Hematopoietic multipotent progenitor cell treated with erythropoietin and hydrocortisone succinate and interleukin-3 and kit ligand, for 17 days (in vitro differentiated cells): ENCODE results near the gene SUFU.

Source experiments
- DNase-seq: peaks from one replicate; pipeline ENCODE4 v3.0.0-alpha.2; 2015; ENCODE audit warnings: low spot score

The SUFU gene

DNA sequence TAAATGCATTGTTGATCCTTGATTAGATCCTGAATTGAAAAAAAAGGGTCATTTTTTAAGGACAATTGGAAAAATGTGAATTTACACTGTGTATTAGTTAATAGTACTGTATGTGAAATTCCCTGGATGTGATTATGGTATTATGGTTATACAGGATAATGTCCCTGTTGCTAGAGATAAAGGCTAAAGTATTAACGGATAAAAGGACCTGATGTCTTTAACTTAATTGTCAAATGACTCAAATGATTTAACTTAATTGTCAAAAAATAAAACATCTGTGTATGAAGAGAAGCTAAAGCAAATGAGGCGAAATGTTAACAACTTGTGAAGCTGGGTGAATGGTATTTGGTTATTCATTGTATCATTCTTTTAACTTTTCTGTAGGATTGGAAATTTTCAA, 48.8 kb downstream of the SUFU start:
- no peak for DNase-seq

DNA sequence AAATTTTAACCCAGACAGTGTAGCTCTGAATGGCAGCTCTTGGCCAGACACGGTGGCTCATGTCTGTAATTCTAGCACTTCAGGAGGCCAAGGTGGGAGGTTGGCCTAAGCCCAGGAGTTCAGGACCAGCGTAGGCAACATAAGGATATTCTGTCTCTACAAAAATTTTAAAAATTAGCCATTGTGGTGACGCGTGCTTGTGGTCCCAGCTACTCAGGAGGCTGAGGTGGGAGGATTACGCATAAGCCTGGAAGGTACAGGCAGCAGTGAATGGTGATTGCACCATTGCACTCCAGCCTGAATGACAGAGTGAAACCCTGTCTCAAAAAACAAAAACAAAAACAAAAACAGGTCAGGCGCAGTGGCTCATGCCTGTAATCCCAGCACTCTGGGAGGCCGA, 50.0 kb downstream of the SUFU start:
- DNase-seq, result no peak

DNA sequence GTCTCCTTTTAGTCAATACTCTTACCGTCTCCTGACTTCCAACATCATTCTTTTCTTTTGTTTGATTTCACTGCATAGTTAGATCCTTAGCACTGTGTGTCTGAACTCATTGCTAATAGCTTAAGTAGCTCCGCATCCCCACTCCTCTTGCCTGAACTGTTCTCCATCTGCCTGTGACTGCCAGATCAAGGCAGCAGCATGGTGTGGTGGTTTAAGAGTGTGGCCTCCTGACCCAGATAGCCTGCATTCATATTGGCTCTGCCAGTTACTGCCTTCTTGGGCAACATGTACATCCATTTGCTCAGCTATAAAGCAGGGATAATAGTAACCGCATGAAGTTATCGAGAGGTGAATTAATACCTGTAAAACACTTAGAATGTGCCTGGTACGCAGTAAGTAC, 50.8 kb downstream of the SUFU start:
- DNase-seq, result no peak

DNA sequence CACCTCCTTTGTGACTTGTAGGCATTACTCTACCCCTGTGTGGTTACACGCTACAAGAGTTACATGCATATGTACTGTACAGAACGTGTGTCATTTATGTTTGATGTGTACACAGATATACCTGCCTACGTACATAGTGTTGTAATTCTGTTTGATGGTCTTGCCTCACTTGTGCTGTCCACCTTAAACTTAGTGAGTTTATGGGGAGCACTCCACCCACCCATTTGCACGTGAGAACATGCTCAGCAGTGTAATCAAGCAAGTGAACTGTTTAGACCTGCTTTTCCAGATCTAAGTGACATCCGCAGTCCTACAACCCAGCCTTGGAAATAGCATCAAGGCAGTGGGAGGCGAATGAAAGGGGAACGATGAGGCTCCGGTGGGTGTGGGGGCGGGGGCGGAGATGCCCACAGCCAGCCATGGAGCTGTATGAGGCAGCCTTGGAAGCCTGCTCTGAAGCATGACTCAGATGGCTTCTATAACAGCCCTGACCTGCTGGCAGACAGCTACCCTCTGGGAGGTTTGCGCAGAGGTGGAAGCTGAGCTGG, 52.1 kb downstream of the SUFU start:
- DNase-seq, result no peak

DNA sequence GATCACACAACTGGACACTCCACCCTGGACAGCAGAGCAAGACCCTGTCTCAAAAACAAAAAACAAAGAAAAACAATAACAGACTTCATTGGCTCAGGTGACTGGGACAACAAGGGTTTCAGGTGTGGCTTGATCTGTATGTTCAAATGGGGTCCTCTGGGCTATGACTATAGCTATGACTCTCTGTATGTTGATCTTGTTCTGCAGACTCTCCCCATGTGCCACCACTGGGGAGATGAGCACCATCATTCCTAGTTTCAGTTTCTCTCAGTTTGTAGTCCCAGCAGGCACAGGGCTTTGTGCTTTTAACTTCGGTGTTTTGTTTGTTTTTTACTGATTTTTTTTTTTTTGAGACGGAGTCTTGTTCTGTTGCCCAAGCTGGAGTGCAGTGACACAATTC, 53.8 kb downstream of the SUFU start:
- no peak for DNase-seq

DNA sequence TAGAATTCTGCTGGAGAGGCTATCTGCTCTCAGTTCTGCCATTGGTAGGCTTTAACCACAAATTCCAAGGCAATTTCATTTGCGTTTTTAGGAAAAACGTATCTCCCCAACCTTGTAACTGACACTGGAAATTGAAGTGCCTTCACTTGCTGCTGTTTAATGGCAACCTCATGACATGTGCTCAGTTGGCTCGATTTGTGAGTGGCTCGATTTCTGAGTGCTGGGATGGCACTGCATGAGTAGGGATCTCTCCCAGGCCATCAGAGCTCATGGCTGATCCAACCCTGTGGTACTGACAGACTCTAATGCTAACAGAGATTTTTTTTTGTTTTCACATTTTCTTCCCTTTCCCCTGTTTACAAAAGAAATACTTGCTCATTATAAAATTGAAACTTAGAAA, 56.0 kb downstream of the SUFU start:
- DNase-seq, result no peak

DNA sequence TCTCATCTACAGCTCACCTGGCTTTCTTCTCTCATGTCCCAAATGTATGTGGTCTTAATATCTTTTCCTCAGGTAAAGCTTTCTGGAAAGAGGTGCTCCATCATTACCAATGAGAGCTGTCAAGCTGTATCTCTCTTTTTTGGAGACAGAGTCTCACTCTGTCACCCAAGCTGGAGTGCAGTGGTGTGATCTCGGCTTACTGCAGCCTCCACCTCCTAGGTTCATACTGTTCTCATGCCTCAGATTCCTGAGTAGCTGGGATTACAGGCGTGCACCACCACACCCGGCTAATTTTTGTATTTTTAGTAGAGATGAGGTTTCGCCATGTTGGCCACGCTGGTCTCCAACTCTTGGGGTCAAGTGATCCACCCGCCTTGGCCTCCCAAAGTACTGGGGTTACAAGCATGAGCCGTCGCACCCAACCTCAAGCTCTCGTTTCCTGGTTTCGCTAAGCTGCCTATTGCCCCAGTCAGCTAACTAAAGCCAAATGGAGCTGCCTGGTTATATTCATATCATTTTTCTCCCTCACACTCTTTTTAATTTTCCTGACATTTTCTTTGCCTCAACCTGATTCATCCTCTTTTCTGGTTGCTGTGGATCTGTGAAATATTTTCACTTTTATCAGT, 60.5 kb downstream of the SUFU start:
- no peak for DNase-seq

DNA sequence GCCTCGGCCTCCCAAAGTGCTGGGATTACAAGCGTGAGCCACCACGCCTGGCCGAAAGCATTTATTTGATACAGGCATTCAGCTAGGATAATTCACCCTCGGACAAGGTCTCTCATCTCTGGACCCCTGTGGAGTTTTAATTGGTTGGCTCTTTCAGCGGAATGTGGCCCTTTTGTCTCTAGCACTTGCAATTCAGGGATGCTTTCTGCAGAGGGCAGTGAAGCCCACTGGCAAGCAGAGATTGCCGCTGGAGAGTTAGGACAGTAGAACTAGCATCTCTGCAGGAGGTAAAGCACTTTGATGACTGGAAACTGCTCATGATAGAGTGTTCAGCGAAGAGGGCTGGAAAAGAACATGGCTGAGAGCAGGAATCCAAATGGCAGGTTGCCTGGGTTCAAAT, 62.0 kb downstream of the SUFU start:
- no peak for DNase-seq

DNA sequence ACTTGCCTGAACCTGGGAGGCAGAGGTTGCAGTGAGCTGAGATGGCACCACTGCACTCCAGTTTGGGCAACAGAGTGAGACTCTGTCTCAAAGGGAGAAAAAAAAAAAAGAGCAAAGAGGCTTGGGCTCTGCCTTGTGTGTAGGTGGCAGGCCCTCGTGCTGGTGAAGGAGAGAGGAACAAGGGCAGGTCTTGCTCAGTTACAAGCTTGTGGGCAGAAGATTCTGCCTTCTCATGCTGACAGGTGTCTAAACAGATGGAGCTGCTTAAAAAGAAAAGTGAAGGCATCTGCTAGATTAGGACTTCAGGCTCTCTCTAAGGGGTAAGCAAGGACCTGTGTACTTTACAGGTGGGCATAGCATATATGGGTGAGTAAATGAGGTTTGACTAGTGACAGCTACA, 75.0 kb downstream of the SUFU start:
- no peak for DNase-seq

DNA sequence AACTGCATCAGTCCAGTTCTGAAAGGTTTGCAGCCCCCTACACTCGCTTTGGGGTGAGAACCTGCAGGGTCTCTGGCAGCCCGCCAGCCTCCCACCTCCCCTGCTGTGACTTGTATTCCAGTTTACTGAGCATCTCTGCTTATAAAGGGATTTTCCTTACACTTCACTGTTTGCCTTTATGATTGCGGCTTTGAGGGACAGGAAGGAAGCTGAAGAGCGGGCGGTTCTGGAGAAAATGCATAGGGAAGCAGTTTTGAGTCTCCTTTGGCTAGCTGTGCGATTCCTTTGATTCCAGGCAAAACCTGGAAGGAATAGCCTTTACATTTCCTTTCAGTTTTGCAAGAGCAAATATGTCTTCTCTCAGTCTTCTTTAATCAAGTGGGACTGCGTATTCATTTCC, 75.6 kb downstream of the SUFU start:
- DNase-seq, result no peak

DNA sequence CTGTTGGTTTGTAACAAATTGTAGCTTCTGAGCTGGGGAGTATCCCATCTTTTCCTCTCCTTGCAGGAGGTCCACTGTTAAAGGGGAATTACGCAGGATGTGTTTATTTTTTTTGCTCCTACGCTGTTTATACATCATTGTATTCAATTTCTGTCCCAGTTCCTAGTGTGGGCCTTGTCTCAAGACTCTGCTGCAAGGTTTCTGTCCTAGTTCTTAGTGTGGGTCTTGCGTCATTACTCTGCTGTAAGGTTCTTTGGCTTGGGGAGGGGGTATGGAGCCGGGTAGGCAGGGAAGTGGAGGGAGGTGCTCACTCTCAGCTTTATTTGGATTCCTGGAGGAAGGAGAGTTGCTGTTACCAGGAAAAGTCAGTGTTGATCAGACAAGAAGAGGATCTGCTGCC, 76.5 kb downstream of the SUFU start:
- no peak for DNase-seq

DNA sequence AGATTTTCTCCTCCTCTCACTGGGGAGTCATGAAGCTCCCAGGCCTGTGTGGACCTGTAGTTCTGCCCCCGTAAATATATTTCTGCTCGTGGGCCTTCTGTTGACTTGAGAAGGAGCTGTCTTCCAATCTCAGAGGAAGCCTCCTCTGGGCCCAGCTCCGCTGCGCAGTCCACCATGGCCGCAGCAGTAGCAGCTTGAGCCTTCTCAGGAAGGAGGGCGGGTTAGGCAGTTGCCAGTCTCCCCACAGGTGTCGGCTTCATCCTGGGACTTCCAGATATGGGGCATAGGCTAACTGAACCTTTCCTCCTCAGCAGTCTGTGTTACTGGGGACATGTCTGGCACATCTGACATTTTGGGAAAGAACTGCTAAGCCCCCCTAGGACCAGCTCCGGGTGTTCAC, 77.6 kb downstream of the SUFU start:
- DNase-seq, result no peak

DNA sequence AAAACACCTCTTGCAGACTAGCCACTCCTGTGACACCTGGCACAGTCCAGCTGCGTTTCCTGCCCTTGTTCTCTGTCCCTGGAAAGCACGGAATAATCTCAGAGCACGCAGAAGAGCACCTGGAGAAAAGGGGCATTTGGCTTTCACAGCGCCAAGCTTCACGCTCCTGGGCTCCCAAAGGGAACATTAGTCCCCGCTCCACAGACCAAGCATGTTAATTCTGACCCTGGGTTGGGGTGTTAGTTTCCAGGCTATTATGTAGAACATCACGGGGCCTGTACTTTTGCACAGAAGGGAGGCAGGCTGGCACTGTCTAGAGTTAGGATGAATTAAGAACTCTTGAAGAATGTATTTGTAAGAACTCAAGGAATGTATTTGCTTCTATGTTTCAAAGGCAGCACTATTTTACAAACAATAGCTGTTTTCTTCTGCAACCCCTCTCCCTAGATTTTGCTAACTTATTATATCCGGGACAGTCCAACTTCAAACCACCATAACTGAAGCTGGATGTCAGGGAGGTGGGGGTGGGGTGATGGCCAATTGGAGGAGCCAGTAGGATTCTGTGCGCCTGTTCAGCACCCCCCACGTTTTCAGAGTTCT, 78.3 kb downstream of the SUFU start:
- no peak for DNase-seq

DNA sequence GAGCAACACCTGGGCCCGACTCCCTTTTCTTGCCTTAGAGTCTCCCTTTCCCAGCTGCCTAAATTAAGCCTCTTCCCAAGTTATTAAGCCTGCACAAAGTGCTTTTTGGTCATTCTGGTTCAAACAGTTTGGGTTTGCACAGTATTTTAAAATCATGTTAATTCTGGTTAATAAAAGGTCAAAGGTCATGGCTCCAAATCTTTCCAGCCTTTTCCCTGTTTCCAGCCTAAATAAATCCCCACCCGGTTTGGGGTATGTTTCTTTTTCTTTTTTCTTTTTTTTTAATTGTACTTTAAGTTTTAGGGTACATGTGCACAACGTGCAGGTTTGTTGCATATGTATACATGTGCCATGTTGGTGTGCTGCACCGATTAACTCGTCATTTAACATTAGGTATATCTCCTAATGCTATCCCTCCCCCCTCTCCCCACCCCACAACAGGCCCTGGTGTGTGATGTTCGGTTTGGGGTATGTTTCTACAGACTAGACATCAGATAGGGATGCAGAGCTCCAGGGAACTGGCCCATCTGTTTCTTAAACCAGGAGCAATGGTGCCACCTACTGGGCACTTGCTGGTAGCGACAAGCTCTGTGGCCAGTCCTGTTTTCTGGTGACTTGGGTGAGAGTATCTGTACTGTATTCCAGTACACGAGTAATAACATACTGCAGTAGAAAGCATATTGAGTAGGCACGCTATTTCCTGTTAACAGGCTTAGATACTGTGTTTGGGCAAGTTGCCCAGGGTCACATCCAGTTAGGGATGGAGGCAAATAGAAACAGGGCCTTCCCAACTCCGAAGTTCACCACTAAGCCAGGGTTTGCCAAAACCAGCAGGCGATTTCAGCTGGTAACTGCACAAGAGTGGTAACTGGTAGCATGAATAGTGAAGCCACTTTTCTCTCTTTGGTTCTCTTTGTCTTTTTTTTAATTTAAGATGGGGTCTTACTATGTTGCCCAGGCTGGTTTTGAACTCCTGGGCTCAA, 80.0 kb downstream of the SUFU start:
- DNase-seq, result peak; percentile 89

DNA sequence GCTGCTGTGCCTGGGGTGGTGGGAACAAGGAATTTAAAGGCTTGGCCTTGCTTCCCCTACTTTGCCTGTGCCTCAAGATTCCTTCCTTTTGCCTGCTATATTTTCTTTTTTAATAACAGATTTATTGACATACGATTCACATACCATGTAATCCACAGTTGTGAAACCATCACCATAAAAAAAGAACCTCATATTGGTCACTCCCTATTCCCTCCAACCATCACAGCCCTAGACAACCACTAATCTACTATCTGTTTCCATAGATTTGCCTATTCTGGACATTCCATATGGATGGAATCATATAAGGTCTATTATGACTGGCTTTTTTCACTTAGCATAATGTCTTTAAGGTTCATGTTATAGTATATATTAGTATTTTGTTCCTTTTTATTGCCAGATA, 81.3 kb downstream of the SUFU start:
- no peak for DNase-seq

DNA sequence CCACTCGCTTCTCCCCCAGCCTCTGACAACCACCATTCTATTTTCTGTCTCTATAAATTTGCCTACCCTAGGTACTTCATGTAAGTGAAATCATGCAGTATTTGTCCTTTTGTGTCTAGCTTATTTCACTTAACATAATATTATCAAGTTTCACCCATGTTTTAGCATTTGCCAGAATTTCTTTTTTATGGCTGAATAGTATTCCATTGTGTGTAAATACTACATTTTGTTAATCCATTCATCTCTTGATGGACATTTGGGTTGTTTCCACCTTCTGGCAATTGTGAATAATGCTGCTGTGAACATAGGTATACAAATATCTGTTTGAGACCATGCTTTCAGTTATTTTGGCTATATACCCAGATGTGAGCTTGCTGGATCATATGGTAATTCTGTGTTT, 83.1 kb downstream of the SUFU start:
- DNase-seq, result no peak

DNA sequence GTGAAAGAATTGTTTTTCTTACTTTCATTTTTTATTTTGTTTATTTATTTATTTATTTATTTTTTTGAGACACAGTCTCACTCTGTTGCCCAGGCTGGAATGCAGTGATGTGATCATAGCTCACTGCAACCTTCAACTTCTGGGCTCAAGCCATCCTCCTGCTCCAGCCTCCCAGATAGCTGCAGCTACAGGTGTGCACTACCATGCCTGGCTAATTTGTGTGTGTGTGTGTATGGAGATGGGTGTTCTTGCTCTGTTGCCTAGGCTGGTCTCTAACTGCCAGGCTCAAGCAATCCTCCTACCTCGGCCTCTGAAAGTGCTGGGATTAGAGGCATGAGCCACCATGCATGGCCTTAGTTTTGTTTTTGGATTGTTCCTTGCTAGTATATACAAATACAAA, 85.1 kb downstream of the SUFU start:
- DNase-seq, result no peak

DNA sequence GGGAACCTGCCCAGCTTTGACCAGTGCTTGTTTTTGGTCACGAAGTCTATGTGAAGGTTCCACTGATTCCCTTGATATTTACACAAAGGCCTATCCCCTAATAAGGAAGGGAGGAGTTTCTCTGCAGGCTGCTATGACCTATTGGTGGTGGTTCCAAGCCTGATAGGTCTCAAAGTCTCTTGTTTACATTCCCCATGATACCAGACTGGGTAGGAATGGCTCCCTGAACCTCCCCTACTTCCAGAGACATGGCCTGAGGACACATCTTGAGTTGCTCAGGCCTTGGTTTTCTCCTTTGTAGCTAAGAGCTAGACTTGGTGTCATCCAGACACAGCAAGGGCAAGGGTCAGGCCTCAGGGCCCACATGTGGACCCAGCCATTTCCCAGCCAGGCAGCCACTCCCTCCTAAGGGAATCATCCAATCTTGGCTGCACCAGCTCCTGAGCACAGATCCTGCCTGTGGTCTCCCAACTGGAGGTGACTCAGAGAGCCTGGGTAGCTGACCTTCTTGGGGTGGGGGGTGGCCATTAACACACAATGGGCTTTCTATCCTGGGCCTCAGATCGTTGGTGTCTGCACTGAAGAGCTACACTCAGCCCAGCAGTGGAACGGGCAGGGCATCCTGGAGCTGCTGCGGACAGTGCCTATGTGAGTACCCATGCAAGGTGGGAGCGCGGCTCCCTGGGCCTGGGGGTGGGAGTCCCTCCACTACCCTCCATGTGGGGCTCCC, 89.5 kb downstream of the SUFU start:
- DNase-seq, result no peak

DNA sequence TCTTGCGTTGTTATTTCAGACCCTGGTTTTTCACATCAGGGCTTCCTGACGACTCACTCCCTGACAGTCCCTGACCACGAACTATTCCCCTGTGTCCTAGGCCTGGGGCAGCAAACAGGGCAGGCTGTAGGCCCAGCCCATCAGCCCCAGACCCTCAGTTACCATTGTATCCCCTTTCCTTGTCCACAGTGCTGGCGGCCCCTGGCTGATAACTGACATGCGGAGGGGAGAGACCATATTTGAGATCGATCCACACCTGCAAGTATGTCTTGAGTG, 90.0 kb downstream of the SUFU start:
- no peak for DNase-seq

DNA sequence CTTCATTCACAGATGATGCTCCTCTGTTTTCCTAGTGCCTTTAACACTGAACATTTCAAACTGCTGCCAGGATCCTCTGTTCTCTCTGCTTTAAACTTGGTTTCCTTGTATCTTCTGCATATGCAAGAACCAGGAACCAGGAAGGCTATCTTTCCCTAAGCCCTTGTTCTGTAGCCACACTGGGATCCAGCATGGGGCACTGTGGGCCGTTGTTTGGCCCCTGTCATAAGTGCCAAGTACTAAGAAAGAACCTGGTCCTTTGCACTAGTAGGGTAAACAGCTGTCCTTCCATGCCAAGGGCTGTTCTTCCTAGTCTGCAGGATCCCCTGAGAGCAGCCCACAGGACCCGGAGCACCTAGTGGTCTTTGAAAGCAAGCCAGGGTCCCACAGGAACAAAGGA, 91.5 kb downstream of the SUFU start:
- no peak for DNase-seq

DNA sequence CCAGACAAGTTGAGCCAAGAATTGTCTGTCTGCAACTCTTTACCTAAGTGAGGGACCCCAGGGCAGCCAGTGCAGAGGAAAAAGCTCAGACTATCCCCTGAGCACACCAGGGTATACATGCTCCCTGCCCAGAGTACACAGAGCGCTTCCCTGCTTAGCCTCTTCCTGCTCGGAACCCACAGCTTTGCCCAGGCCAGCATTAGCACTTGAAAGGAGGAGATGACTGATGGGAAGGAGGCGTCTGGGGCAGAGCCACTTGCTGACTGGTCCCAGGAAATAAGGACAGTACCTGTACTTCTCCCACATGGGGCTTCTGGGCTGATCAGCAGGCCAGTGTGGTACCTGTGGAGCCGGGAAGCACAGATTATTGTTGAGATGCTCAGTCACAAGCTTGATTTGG, 92.1 kb downstream of the SUFU start:
- no peak for DNase-seq

DNA sequence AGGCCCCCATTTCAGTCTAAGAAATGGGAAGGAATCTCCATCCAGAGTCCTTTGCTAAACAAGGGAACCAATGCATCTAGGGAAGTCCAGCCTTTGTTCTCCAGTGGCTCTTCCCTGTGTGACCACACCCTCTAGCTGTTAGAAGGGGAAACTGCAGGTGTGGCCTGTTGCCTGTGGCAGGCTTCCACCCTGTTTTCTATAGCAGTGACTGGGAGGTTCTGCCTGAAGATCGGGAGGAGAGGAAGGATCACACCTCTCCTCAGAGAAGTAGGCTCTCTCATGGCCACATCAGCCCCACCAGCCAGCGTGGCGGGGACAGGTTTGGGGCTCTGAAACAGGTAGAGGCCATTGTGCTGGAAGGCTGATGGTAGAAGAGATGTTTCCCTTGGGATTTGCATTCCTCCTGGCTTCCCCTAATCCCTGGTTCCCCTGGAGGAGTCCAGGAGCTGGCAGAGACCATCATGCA, 92.8 kb downstream of the SUFU start:
- DNase-seq, result peak; percentile 57
